ENCODE measurements around the gene UBE2A.

The UBE2A gene

GRCh38 chrX:119614776-119615175, 40.4 kb downstream of the UBE2A start (continued):
- no peak for TF ChIP-seq MZF1 (tag by site-specific recombination; IDR thresholded peaks at IDR 0.05; ENCODE audit: borderline replicate concordance)

DNA sequence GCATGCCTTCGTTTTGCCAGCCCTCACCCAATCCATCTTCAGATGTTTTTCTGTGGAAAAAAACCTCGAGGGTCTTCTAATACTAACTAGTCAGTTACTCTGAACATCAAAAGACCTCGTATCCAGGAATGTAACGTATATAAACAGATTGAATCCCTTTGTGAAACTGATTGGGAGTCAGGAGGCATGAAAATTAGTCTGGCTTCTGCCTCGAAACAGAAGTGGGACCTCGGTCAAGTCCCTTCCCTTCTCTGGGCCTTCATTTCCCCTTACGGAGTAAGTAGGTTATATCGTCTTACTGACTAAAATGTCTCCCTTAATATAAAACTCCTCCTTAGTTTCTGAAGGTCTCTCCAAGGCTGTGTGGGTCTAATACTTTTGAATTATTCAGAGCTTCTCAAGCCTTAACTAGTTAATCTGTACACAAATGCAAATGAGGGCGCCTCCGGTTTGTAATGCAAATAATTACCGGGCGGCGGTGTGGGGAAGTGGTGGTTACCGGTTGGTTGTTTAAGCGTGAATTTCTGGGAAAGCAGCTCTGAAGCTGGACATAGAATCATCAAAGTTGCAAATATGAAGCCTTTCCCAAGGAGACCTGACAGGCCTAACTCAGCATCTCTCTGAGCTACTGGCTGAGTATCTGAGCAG, 43.3 kb downstream of the UBE2A start:
- H3K4me3 ChIP-seq (ENCODE audit: low read depth, low read length): no peak overlapping the region
- ChIA-PET POLR2A (no interaction called here), CTCF (interaction anchor here (1.0 to 1.7 kb wide), 2 partner anchors 9 to 112 kb away, joined by 3 to 6 read pairs; no protein-coding TSS in a partner anchor)
- H3K36me3 ChIP-seq (ENCODE audit: control insufficient read depth in 2 of 2, insufficient read depth in 1 of 2, low read length in 2 of 2): no peaks in the 10 kb centered on the region; a peak in 1 of 3 replicates
- peaks cover 4% of the 10 kb centered on the region; the same call in 1 of the 2 replicates for H3K4me1 ChIP-seq (ENCODE audit: control insufficient read depth, insufficient read depth, low read length)
- H3K9me3 ChIP-seq (ENCODE audit: control insufficient read depth, insufficient read depth, low read depth, low read length): no peaks in the 10 kb centered on the region
- TF ChIP-seq ZNF548 (tag by site-specific recombination; IDR thresholded peaks at IDR 0.05) (no peak), ATF2 (tag by site-specific recombination; IDR thresholded peaks at IDR 0.05; ENCODE audit: low read depth) (no peak), ZNF354C (tag by site-specific recombination; IDR thresholded peaks at IDR 0.05; ENCODE audit: borderline replicate concordance, low read depth) (no peak), MEIS1 (CRISPR knock-in tag; IDR thresholded peaks at IDR 0.05; ENCODE audit: borderline replicate concordance) (no peak), ZNF23 (tag by site-specific recombination; IDR thresholded peaks at IDR 0.05; ENCODE audit: borderline replicate concordance) (no peak), ZNF223 (tag by site-specific recombination; IDR thresholded peaks at IDR 0.05) (no peak), YY1 (tag by site-specific recombination; IDR thresholded peaks at IDR 0.05) (no peak), ZNF157 (tag by site-specific recombination; IDR thresholded peaks at IDR 0.05) (no peak), ZNF398 (tag by site-specific recombination; IDR thresholded peaks at IDR 0.05) (no peak), ZNF560 (tag by site-specific recombination; IDR thresholded peaks at IDR 0.05; ENCODE audit: borderline replicate concordance) (no peak), ZNF311 (tag by site-specific recombination; IDR thresholded peaks at IDR 0.05; ENCODE audit: borderline replicate concordance) (no peak)
- TF ChIP-seq, protein P1, sequence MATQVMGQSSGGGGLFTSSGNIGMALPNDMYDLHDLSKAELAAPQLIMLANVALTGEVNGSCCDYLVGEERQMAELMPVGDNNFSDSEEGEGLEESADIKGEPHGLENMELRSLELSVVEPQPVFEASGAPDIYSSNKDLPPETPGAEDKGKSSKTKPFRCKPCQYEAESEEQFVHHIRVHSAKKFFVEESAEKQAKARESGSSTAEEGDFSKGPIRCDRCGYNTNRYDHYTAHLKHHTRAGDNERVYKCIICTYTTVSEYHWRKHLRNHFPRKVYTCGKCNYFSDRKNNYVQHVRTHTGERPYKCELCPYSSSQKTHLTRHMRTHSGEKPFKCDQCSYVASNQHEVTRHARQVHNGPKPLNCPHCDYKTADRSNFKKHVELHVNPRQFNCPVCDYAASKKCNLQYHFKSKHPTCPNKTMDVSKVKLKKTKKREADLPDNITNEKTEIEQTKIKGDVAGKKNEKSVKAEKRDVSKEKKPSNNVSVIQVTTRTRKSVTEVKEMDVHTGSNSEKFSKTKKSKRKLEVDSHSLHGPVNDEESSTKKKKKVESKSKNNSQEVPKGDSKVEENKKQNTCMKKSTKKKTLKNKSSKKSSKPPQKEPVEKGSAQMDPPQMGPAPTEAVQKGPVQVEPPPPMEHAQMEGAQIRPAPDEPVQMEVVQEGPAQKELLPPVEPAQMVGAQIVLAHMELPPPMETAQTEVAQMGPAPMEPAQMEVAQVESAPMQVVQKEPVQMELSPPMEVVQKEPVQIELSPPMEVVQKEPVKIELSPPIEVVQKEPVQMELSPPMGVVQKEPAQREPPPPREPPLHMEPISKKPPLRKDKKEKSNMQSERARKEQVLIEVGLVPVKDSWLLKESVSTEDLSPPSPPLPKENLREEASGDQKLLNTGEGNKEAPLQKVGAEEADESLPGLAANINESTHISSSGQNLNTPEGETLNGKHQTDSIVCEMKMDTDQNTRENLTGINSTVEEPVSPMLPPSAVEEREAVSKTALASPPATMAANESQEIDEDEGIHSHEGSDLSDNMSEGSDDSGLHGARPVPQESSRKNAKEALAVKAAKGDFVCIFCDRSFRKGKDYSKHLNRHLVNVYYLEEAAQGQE (tag by site-specific recombination; IDR thresholded peaks at IDR 0.05): no peak
- TF ChIP-seq, protein P2, sequence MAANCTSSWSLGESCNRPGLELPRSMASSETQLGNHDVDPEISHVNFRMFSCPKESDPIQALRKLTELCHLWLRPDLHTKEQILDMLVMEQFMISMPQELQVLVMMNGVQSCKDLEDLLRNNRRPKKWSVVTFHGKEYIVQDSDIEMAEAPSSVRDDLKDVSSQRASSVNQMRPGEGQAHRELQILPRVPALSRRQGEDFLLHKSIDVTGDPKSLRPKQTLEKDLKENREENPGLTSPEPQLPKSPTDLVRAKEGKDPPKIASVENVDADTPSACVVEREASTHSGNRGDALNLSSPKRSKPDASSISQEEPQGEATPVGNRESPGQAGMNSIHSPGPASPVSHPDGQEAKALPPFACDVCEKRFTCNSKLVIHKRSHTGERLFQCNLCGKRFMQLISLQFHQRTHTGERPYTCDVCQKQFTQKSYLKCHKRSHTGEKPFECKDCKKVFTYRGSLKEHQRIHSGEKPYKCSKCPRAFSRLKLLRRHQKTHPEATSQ (tag by site-specific recombination; IDR thresholded peaks at IDR 0.05): no peak
- no peak overlapping the region for H3K27ac ChIP-seq (ENCODE audit: extremely low read depth, low read depth, low read length)

- H3K4me1 ChIP-seq (ENCODE audit: control insufficient read depth, insufficient read depth, low read length): peaks cover 4% of the 10 kb centered on the region; the same call in 1 of the 2 replicates
- POLR2A ChIA-PET: no interaction called here
- H3K4me3 ChIP-seq (ENCODE audit: low read depth, low read length): no peak overlapping the region
- CTCF ChIA-PET: no interaction called here
- no peak overlapping the region for H3K27ac ChIP-seq (ENCODE audit: extremely low read depth, low read depth, low read length)
- TF ChIP-seq ZNF23 (tag by site-specific recombination; IDR thresholded peaks at IDR 0.05; ENCODE audit: borderline replicate concordance) (no peak), ZNF549 (tag by site-specific recombination; IDR thresholded peaks at IDR 0.05) (no peak), ZNF654 (tag by site-specific recombination; IDR thresholded peaks at IDR 0.05; ENCODE audit: low read depth) (no peak), KLF1 (tag by site-specific recombination; IDR thresholded peaks at IDR 0.05) (no peak), OVOL3 (tag by site-specific recombination; IDR thresholded peaks at IDR 0.05) (no peak), ZNF274 (IDR thresholded peaks at IDR 0.05; ENCODE audit: low read length) (no peak), ZNF274 (tag by site-specific recombination; IDR thresholded peaks at IDR 0.05; ENCODE audit: borderline replicate concordance) (no peak), ZBTB1 (tag by site-specific recombination; IDR thresholded peaks at IDR 0.05) (no peak), ZNF114 (tag by site-specific recombination; IDR thresholded peaks at IDR 0.05) (no peak), ZFP3 (tag by site-specific recombination; IDR thresholded peaks at IDR 0.05; ENCODE audit: low read depth) (no peak), KLF9 (tag by site-specific recombination; IDR thresholded peaks at IDR 0.05; ENCODE audit: low read depth) (no peak), ZNF747 (tag by site-specific recombination; IDR thresholded peaks at IDR 0.05) (no peak)
- H3K36me3 ChIP-seq (ENCODE audit: control insufficient read depth in 2 of 2, insufficient read depth in 1 of 2, low read length in 2 of 2): no peaks in the 10 kb centered on the region; a peak in 1 of 3 replicates
- H3K9me3 ChIP-seq (ENCODE audit: control insufficient read depth, insufficient read depth, low read depth, low read length): no peaks in the 10 kb centered on the region
Measured at GRCh38 chrX:119618439-119618838, 44.1 kb downstream of the UBE2A start.
